GM23338 (cell line): ENCODE results near the gene TKFC. TPM values are rescaled to one million over a fixed set of nuclear protein-coding genes. Genes with fewer than 3 reads are reported as not detected.

Experiments
- ATAC-seq: fragments of 200-7000 bp; cut with Tn5 transposase; 3 replicates; pipeline ENCODE4 v1.9.1; 2020
- DNase-seq: peaks from one replicate; pipeline ENCODE4 v3.0.0-alpha.2; 2015; ENCODE audit warnings: low spot score
- H2AFZ ChIP-seq: fragments of 200-600 bp; sonication (generic); 2 replicates; pipeline ENCODE4 v1.8.0; 2016; ENCODE audit warnings: antibody characterized with exemption, mild to moderate bottlenecking, moderate library complexity
- H3F3A ChIP-seq: fragments of 200-600 bp; sonication (generic); replicated peaks from 2 replicates; pipeline ENCODE4 v1.8.0; 2017; ENCODE audit warnings: antibody characterized with exemption, mixed run types, low read depth
- H3K27ac ChIP-seq: fragments of 200-600 bp; sonication (generic); 2 replicates; pipeline ENCODE4 v1.6.1; 2016; ENCODE audit warnings: low read depth
- H3K27me3 ChIP-seq: fragments of 200-600 bp; sonication (generic); 2 replicates; pipeline ENCODE4 v1.8.0; 2016; ENCODE audit warnings: mild to moderate bottlenecking, mixed run types, moderate library complexity; ENCODE audit not compliant: insufficient read depth
- H3K36me3 ChIP-seq: fragments of 200-600 bp; sonication (generic); 2 replicates; pipeline ENCODE4 v1.8.0; 2016; ENCODE audit warnings: mild to moderate bottlenecking; ENCODE audit not compliant: insufficient read depth
- H3K4me1 ChIP-seq: fragments of 200-600 bp; sonication (generic); 2 replicates; pipeline ENCODE4 v1.8.0; 2016; ENCODE audit warnings: mild to moderate bottlenecking, moderate library complexity; ENCODE audit not compliant: insufficient read depth
- H3K4me2 ChIP-seq: fragments of 200-600 bp; sonication (generic); 2 replicates; pipeline ENCODE4 v1.7.1; 2017; ENCODE audit warnings: mixed run types
- H3K4me3 ChIP-seq: fragments of 200-600 bp; sonication (generic); 2 replicates; pipeline ENCODE4 v1.6.1; 2016; ENCODE audit warnings: mixed run types
- H3K79me2 ChIP-seq: fragments of 200-600 bp; sonication (generic); replicated peaks from 2 replicates; pipeline ENCODE4 v1.8.0; 2017; ENCODE audit warnings: mild to moderate bottlenecking; ENCODE audit not compliant: insufficient read depth
- H3K9me2 ChIP-seq: fragments of 200-600 bp; sonication (generic); 2 replicates; pipeline ENCODE4 v1.8.0; 2017; ENCODE audit not compliant: insufficient read depth
- H4K20me1 ChIP-seq: fragments of 200-600 bp; sonication (generic); replicated peaks from 2 replicates; pipeline ENCODE4 v1.8.0; 2017; ENCODE audit warnings: mild to moderate bottlenecking; ENCODE audit not compliant: insufficient read depth
- H3K27ac Mint-ChIP-seq: 2 replicates; pipeline ENCODE4 v1.8.0; 2020; ENCODE audit warnings: inconsistent platforms, mild to moderate bottlenecking, moderate library complexity, mixed read lengths
- H3K27me3 Mint-ChIP-seq: 3 replicates; pipeline ENCODE4 v1.8.0; 2022; ENCODE audit warnings: low read depth, mild to moderate bottlenecking, moderate library complexity, mixed read lengths, inconsistent platforms; ENCODE audit not compliant: insufficient read depth, poor library complexity
- H3K36me3 Mint-ChIP-seq: 3 replicates; pipeline ENCODE4 v1.8.0; 2021; ENCODE audit warnings: low read depth, mild to moderate bottlenecking, inconsistent platforms, moderate library complexity, mixed read lengths
- H3K4me1 Mint-ChIP-seq: 3 replicates; pipeline ENCODE4 v1.8.0; 2020; ENCODE audit warnings: mild to moderate bottlenecking, inconsistent platforms, mixed read lengths
- H3K4me3 Mint-ChIP-seq: 3 replicates; pipeline ENCODE4 v1.8.0; 2021; ENCODE audit warnings: moderate library complexity, mild to moderate bottlenecking, inconsistent platforms, mixed read lengths
- H3K9me3 Mint-ChIP-seq: 3 replicates; pipeline ENCODE4 v1.8.0; 2020; ENCODE audit warnings: moderate library complexity, mild to moderate bottlenecking, inconsistent platforms, mixed read lengths
- CREB1 ChIP-seq: fragments of 250-450 bp; sonication (Bioruptor Pico); IDR thresholded peaks from 2 replicates; pipeline ENCODE4 v1.5.0; 2020; ENCODE audit warnings: low read depth, mild to moderate bottlenecking, moderate library complexity
- CTCF ChIP-seq, 2 experiments: fragments of 200-600 bp in 1 of 2; sonication (generic) in 1 of 2; conservative IDR thresholded peaks; 2 replicates each; pipeline versions ENCODE4 v1.5.1 to v1.6.1; 2016 to 2017; ENCODE audit warnings: antibody characterized with exemption in 2 of 2, low read depth in 2 of 2, mild to moderate bottlenecking in 2 of 2, moderate library complexity in 1 of 2
- ETS1 ChIP-seq: IDR thresholded peaks from 2 replicates; pipeline ENCODE4 v1.6.1; 2016; ENCODE audit warnings: antibody characterized with exemption
- EZH2 ChIP-seq: fragments of 200-600 bp; sonication (generic); IDR thresholded peaks from one replicate; pipeline ENCODE4 v1.8.0; 2017; ENCODE audit warnings: antibody characterized with exemption, mild to moderate bottlenecking, low read depth; ENCODE audit not compliant: unreplicated experiment
- EZH2phosphoT487 ChIP-seq: fragments of 200-600 bp; sonication (generic); IDR thresholded peaks from one replicate; pipeline ENCODE4 v1.8.1; 2018; ENCODE audit warnings: antibody characterized with exemption; ENCODE audit not compliant: unreplicated experiment
- JUNB ChIP-seq: IDR thresholded peaks from one replicate; pipeline ENCODE4 v1.6.1; 2016; ENCODE audit warnings: antibody characterized with exemption; ENCODE audit not compliant: unreplicated experiment
- NANOG ChIP-seq: IDR thresholded peaks from 2 replicates; pipeline ENCODE4 v1.6.1; 2016; ENCODE audit warnings: antibody characterized with exemption, borderline replicate concordance
- POLR2AphosphoS5 ChIP-seq: IDR thresholded peaks from 2 replicates; pipeline ENCODE4 v1.6.1; 2016; ENCODE audit warnings: antibody characterized with exemption, low read depth
- STAT1 ChIP-seq: IDR thresholded peaks from one replicate; pipeline ENCODE4 v1.6.1; 2016; ENCODE audit warnings: antibody characterized with exemption; ENCODE audit not compliant: unreplicated experiment
- ZNF114 ChIP-seq: fragments of 250-450 bp; sonication (Bioruptor Pico); IDR thresholded peaks from 2 replicates; pipeline ENCODE4 v1.5.0; 2020; ENCODE audit warnings: mild to moderate bottlenecking, moderate library complexity
- ZNF331 ChIP-seq: fragments of 250-450 bp; sonication (Bioruptor Pico); IDR thresholded peaks from 2 replicates; pipeline ENCODE4 v1.5.0; 2020; ENCODE audit warnings: low read depth, mild to moderate bottlenecking, moderate library complexity
- polyA plus RNA-seq: library from polyadenylated mRNA; unstranded; fragments of >200 nt; fragmentation: Nextera tagmentation; extraction: Ambion mirVana; gene quantifications from 2 replicates; pipeline ENCODE4 v1.2.1, GENCODE V29; 2016
- total RNA-seq: library from RNA; depleted of rRNA; stranded (reverse); fragments of >200 nt; shearing (Covaris generic); gene quantifications from 2 replicates; pipeline ENCODE4 v1.2.3, GENCODE V29; 2014
- TF ChIP-seq, protein P1 (sequence below): IDR thresholded peaks from one replicate; pipeline ENCODE4 v1.6.1; 2018; ENCODE audit warnings: antibody characterized with exemption; ENCODE audit not compliant: unreplicated experiment
- TF ChIP-seq, protein P2 (sequence below): fragments of 250-450 bp; sonication (Bioruptor Pico); IDR thresholded peaks from 2 replicates; pipeline ENCODE4 v1.5.0; 2020; ENCODE audit warnings: mild to moderate bottlenecking, moderate library complexity

The TKFC gene
- total and polyA plus RNA-seq, 2 experiments from 2014 or later: 21.7 to 46.9 TPM

- peaks cover 3% of the 10 kb centered on the region; the same call in 1 of the 2 replicates for H3F3A ChIP-seq
- DNase-seq: no peak
- H4K20me1 ChIP-seq: peaks cover 5% of the 10 kb centered on the region
- ATAC-seq: no peak
- no peaks in the 10 kb centered on the region for H3K9me2 ChIP-seq
- H3K4me1 ChIP-seq: no peaks in the 10 kb centered on the region
- no peak overlapping the region for H3K4me3 ChIP-seq
- Mint-ChIP-seq H3K27ac (no peak overlapping the region), H3K9me3 (peaks cover 46% of the 10 kb centered on the region), H3K4me1 (no peaks in the 10 kb centered on the region), H3K4me3 (no peak overlapping the region), H3K27me3 (peaks cover 5% of the 10 kb centered on the region), H3K36me3 (peaks cover 96% of the 10 kb centered on the region)
- H3K36me3 ChIP-seq: peaks cover 58% of the 10 kb centered on the region
- H3K79me2 ChIP-seq: no peaks in the 10 kb centered on the region
- no peak overlapping the region for H2AFZ ChIP-seq
- H3K4me2 ChIP-seq: no peak overlapping the region
- no peak for TF ChIP-seq EZH2
- no peak for TF ChIP-seq NANOG
- no peak for TF ChIP-seq CREB1 (CRISPR knock-in tag)
- TF ChIP-seq ZNF331 (CRISPR knock-in tag): no peak
- TF ChIP-seq, protein P1, sequence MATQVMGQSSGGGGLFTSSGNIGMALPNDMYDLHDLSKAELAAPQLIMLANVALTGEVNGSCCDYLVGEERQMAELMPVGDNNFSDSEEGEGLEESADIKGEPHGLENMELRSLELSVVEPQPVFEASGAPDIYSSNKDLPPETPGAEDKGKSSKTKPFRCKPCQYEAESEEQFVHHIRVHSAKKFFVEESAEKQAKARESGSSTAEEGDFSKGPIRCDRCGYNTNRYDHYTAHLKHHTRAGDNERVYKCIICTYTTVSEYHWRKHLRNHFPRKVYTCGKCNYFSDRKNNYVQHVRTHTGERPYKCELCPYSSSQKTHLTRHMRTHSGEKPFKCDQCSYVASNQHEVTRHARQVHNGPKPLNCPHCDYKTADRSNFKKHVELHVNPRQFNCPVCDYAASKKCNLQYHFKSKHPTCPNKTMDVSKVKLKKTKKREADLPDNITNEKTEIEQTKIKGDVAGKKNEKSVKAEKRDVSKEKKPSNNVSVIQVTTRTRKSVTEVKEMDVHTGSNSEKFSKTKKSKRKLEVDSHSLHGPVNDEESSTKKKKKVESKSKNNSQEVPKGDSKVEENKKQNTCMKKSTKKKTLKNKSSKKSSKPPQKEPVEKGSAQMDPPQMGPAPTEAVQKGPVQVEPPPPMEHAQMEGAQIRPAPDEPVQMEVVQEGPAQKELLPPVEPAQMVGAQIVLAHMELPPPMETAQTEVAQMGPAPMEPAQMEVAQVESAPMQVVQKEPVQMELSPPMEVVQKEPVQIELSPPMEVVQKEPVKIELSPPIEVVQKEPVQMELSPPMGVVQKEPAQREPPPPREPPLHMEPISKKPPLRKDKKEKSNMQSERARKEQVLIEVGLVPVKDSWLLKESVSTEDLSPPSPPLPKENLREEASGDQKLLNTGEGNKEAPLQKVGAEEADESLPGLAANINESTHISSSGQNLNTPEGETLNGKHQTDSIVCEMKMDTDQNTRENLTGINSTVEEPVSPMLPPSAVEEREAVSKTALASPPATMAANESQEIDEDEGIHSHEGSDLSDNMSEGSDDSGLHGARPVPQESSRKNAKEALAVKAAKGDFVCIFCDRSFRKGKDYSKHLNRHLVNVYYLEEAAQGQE: no peak
- TF ChIP-seq, protein P2, sequence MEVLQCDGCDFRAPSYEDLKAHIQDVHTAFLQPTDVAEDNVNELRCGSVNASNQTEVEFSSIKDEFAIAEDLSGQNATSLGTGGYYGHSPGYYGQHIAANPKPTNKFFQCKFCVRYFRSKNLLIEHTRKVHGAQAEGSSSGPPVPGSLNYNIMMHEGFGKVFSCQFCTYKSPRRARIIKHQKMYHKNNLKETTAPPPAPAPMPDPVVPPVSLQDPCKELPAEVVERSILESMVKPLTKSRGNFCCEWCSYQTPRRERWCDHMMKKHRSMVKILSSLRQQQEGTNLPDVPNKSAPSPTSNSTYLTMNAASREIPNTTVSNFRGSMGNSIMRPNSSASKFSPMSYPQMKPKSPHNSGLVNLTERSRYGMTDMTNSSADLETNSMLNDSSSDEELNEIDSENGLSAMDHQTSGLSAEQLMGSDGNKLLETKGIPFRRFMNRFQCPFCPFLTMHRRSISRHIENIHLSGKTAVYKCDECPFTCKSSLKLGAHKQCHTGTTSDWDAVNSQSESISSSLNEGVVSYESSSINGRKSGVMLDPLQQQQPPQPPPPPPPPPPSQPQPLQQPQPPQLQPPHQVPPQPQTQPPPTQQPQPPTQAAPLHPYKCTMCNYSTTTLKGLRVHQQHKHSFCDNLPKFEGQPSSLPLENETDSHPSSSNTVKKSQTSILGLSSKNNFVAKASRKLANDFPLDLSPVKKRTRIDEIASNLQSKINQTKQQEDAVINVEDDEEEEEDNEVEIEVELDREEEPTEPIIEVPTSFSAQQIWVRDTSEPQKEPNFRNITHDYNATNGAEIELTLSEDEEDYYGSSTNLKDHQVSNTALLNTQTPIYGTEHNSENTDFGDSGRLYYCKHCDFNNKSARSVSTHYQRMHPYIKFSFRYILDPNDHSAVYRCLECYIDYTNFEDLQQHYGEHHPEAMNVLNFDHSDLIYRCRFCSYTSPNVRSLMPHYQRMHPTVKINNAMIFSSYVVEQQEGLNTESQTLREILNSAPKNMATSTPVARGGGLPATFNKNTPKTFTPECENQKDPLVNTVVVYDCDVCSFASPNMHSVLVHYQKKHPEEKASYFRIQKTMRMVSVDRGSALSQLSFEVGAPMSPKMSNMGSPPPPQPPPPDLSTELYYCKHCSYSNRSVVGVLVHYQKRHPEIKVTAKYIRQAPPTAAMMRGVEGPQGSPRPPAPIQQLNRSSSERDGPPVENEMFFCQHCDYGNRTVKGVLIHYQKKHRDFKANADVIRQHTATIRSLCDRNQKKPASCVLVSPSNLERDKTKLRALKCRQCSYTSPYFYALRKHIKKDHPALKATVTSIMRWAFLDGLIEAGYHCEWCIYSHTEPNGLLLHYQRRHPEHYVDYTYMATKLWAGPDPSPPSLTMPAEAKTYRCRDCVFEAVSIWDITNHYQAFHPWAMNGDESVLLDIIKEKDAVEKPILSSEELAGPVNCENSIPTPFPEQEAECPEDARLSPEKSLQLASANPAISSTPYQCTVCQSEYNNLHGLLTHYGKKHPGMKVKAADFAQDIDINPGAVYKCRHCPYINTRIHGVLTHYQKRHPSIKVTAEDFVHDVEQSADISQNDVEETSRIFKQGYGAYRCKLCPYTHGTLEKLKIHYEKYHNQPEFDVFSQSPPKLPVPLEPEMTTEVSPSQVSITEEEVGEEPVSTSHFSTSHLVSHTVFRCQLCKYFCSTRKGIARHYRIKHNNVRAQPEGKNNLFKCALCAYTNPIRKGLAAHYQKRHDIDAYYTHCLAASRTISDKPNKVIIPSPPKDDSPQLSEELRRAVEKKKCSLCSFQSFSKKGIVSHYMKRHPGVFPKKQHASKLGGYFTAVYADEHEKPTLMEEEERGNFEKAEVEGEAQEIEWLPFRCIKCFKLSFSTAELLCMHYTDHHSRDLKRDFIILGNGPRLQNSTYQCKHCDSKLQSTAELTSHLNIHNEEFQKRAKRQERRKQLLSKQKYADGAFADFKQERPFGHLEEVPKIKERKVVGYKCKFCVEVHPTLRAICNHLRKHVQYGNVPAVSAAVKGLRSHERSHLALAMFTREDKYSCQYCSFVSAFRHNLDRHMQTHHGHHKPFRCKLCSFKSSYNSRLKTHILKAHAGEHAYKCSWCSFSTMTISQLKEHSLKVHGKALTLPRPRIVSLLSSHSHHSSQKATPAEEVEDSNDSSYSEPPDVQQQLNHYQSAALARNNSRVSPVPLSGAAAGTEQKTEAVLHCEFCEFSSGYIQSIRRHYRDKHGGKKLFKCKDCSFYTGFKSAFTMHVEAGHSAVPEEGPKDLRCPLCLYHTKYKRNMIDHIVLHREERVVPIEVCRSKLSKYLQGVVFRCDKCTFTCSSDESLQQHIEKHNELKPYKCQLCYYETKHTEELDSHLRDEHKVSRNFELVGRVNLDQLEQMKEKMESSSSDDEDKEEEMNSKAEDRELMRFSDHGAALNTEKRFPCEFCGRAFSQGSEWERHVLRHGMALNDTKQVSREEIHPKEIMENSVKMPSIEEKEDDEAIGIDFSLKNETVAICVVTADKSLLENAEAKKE: no peak
- no peak for TF ChIP-seq ETS1
- no peak for TF ChIP-seq JUNB
- no peak for TF ChIP-seq POLR2AphosphoS5
- TF ChIP-seq EZH2phosphoT487: no peak
- TF ChIP-seq ZNF114 (CRISPR knock-in tag): no peak
- no peak for TF ChIP-seq STAT1
- no peak for TF ChIP-seq CTCF (conservative IDR thresholded peaks at IDR 0.05; ENCODE audit: low read depth in 2 of 2)
- H3K27me3 ChIP-seq: no peaks in the 10 kb centered on the region
- no peak overlapping the region for H3K27ac ChIP-seq
Measured at GRCh38 chr11:61370349-61371005, 37.4 kb downstream of the TKFC start.
